Transverse colon (tissue), 4 donors: Measurements from ENCODE around the gene C14orf39. TPM values are rescaled to one million over a fixed set of nuclear protein-coding genes. Genes with fewer than 3 reads are reported as not detected.
"Not testable (repeated sequence)": the region's sequence is repeated elsewhere in the genome, so short reads cannot be mapped to it uniquely, and the experiment has no call there.

Experiments
- DNase-seq: peaks from one replicate; pipeline ENCODE4 v3.0.0-alpha.2; 2019
- H3K27ac ChIP-seq, 4 donors: fragments of 200-600 bp; sonication (generic); 2 replicates each; pipeline ENCODE4 v1.5.1; 2016 to 2018; ENCODE audit warnings: inconsistent platforms in 4 of 4
- H3K27me3 ChIP-seq: fragments of 200-600 bp; sonication (generic); 2 replicates; pipeline ENCODE4 v1.5.1; 2017; ENCODE audit warnings: inconsistent platforms
- H3K36me3 ChIP-seq, 4 donors: fragments of 200-600 bp; sonication (generic); 2 replicates each; pipeline ENCODE4 v1.5.1; 2017 to 2019; ENCODE audit warnings: inconsistent platforms in 4 of 4
- H3K4me1 ChIP-seq, 4 donors: fragments of 200-600 bp; sonication (generic); 2 replicates each; pipeline ENCODE4 v1.5.1; 2017 to 2020; ENCODE audit warnings: inconsistent platforms in 4 of 4
- H3K4me3 ChIP-seq, 4 donors: fragments of 200-600 bp; sonication (generic); 1 replicate in 1 of 4; 2 replicates in 3 of 4; pipeline versions ENCODE4 v1.5.1 to v1.6.1; 2017 to 2019; ENCODE audit warnings: inconsistent platforms in 4 of 4
- H3K9me3 ChIP-seq, 2 donors: fragments of 200-600 bp; sonication (generic); 2 replicates each; pipeline ENCODE4 v1.5.1; 2017 to 2019; ENCODE audit warnings: inconsistent platforms in 2 of 2
- EP300 ChIP-seq: sonication (generic); formaldehyde crosslinking; IDR thresholded peaks from one replicate; pipeline ENCODE4 v1.6.1; 2017; ENCODE audit warnings: antibody characterized with exemption, low read depth
- POLR2A ChIP-seq: fragments of 450-650 bp; IDR thresholded peaks from one replicate; pipeline ENCODE4 v1.6.1; 2016; ENCODE audit warnings: antibody characterized with exemption, mild to moderate bottlenecking, moderate library complexity
- POLR2AphosphoS5 ChIP-seq, 3 donors: sonication (generic); formaldehyde crosslinking; IDR thresholded peaks; one replicate each; pipeline ENCODE4 v1.6.1; 2016; ENCODE audit warnings: antibody characterized with exemption in 3 of 3
- WGBS, 2 donors: methylation state at CpG; one replicate each; pipeline ENCODE4 v1.1.5; 2018; ENCODE audit warnings: low coverage in 1 of 2; 5-methylcytosine and 5-hydroxymethylcytosine counted together
- in situ Hi-C, 4 donors: fragments of 200-750 bp; cut with MboI; loops; one replicate each; pipeline versions ENCODE4 v1.15.0 to v1.15.1; 2017; ENCODE audit warnings: low sequenced_read_pairs in 3 of 4, low pct_ligation_motif_present in 1 of 4, low pct_unique_long_range_greater_than_20kb in 1 of 4
- intact Hi-C: fragments of 100-400 bp; cut with DNase I; formaldehyde crosslinking; loops from one replicate; pipeline ENCODE4 v1.15.1; 2023; ENCODE audit warnings: low total_unique reads
- total RNA-seq, 4 donors: library from RNA; depleted of rRNA; stranded (reverse); fragments of >200 nt; gene quantifications; one replicate each; pipeline ENCODE4 v1.1.0, GENCODE V29; 2016
- TF ChIP-seq, protein P1 (sequence below), 5 experiments: fragments of 200-600 bp in 3 of 5; fragments of 450-650 bp in 2 of 5; sonication (generic) in 3 of 5; IDR thresholded peaks; 1 replicate in 2 of 5; 2 replicates in 3 of 5; pipeline ENCODE4 v1.5.1; 2016 to 2017; ENCODE audit warnings: antibody characterized with exemption in 5 of 5, inconsistent platforms in 3 of 5, mild to moderate bottlenecking in 2 of 5, moderate library complexity in 1 of 5

Gene C14orf39
- total RNA-seq, 4 donors from 2014 or later, result 0.16 to 0.55 TPM; not detected in 2

DNA sequence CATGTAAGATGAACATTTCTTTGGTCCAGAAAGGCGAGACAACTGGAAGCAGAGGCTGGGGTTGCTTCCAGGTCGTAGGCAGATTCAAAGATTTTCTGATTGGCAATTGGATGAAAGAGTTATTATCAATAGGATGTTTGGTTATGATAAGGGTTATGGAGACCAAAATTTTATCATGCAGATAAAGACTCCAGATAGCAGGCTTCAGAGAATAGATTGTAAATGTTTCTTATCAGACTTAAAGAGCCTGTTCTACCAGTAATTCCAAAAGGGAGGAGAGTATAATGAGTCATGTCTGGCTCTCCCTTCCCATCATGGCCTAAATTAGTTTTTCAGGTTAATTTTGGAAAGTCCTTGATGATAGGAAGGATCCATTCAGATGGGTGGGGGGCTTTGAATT is 55.6 kb downstream of the C14orf39 start:
- Histone ChIP-seq H3K36me3 (no peaks in the 10 kb centered on the region), H3K9me3 (peaks cover 0 to 5% of the 10 kb centered on the region in 2 donors), H3K27ac (no peak overlapping the region), H3K27me3 (no peaks in the 10 kb centered on the region), H3K4me3 (no peak overlapping the region), H3K4me1 (no peaks in the 10 kb centered on the region)
- WGBS, 2 donors, result 25 to 37% methylated on average over 2 of the region's 2 CpGs
- DNase-seq, result no peak
- in situ Hi-C loops, result no loop called here
- intact Hi-C loops, result no loop called here
- TF ChIP-seq, protein P1, sequence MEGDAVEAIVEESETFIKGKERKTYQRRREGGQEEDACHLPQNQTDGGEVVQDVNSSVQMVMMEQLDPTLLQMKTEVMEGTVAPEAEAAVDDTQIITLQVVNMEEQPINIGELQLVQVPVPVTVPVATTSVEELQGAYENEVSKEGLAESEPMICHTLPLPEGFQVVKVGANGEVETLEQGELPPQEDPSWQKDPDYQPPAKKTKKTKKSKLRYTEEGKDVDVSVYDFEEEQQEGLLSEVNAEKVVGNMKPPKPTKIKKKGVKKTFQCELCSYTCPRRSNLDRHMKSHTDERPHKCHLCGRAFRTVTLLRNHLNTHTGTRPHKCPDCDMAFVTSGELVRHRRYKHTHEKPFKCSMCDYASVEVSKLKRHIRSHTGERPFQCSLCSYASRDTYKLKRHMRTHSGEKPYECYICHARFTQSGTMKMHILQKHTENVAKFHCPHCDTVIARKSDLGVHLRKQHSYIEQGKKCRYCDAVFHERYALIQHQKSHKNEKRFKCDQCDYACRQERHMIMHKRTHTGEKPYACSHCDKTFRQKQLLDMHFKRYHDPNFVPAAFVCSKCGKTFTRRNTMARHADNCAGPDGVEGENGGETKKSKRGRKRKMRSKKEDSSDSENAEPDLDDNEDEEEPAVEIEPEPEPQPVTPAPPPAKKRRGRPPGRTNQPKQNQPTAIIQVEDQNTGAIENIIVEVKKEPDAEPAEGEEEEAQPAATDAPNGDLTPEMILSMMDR (IDR thresholded peaks at IDR 0.05), result no peak
- TF ChIP-seq POLR2AphosphoS5 (IDR thresholded peaks at IDR 0.05) (no peak), EP300 (no peak), POLR2A (no peak)

DNA sequence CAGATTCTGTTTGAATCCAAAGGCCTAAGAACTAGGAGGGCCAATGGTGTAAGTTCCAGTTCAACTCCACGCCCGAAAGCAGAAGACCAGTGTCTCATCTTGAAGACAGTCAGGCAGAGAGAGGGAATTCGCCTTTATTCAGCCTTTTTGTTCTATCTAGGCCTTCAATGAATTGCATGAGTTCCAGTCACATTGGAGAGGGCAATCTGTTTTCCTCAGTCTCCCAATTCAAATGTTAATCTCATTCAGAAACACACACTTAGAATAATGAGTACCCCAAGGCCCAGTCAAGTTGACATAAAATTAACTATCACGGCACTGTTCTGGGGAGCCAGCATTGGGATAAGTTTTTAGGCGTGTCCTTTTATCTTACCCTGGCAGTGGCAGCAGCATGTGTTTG is 65.8 kb downstream of the C14orf39 start:
- Histone ChIP-seq H3K36me3 (no peaks in the 10 kb centered on the region), H3K27me3 (no peaks in the 10 kb centered on the region), H3K9me3 (no peaks in the 10 kb centered on the region), H3K4me3 (no peak overlapping the region), H3K27ac (no peak overlapping the region), H3K4me1 (no peaks in the 10 kb centered on the region)
- TF ChIP-seq EP300, result no peak
- TF ChIP-seq POLR2AphosphoS5 (IDR thresholded peaks at IDR 0.05), result no peak
- no peak for TF ChIP-seq POLR2A
- TF ChIP-seq, protein P1 (IDR thresholded peaks at IDR 0.05), result no peak
- in situ Hi-C loops (no loop called here), intact Hi-C loops (no loop called here)
- WGBS, 2 donors, result 84 to 87% methylated on average over 5 of the region's 5 CpGs
- DNase-seq, result no peak

DNA sequence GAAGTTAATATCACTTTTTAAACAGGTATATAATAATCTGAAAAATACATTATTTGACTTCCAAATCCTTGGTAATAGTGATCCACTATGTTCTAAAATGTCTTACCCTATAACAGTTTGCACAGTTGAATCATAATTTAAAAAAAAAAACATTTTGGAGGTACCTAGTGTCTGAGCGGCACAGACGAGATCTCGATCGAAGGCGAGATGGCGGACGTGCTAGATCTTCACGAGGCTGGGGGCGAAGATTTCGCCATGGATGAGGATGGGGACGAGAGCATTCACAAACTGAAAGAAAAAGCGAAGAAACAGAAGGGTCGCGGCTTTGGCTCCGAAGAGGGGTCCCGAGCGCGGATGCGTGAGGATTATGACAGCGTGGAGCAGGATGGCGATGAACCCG is 88.3 kb downstream of the C14orf39 start:
- intact Hi-C loops, H3K36me3 ChIP-seq, H3K4me3 ChIP-seq, H3K27ac ChIP-seq, H3K27me3 ChIP-seq, H3K9me3 ChIP-seq, in situ Hi-C loops, DNase-seq, H3K4me1 ChIP-seq: not testable (repeated sequence)
- 83 to 93% methylated on average over 12 to 22 of the region's 22 CpGs for WGBS, 2 donors

DNA sequence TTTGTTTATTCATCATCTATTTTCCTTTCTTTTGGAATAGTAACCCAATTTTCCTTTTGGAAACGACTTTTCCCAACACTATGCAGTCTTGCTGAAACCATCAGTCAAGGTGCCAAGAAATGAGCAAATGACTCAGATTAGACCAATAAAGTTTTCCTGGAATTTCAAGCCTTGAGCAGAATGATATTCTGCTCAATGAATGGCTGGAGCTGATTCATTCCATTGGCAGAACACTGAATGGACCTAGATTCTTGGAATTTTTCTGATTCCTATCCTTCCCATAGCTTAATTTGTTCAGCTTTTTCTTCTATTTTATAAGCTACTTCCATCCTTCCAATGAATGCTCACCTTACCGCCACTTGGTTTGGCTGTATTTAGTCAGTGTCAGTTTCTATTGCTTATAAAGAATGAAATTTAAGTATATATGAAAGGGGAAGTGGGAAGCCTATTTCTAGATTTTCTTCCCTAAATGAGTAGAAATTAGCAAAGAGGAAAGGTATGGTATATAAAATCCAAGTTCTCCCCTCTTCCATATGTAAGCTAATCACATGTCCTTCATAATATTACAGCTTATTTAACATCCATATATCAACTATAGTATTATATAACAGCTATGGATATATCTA is 89.0 kb downstream of the C14orf39 start:
- Histone ChIP-seq H3K36me3 (no peaks in the 10 kb centered on the region), H3K9me3 (no peaks in the 10 kb centered on the region), H3K4me1 (no peaks in the 10 kb centered on the region), H3K27me3 (no peaks in the 10 kb centered on the region), H3K4me3 (no peak overlapping the region), H3K27ac (no peak overlapping the region)
- in situ Hi-C loops (no loop called here), intact Hi-C loops (no loop called here)
- 35 to 68% methylated on average over 2 of the region's 2 CpGs for WGBS, 2 donors
- no peak for DNase-seq
- TF ChIP-seq POLR2A (no peak), POLR2AphosphoS5 (IDR thresholded peaks at IDR 0.05) (no peak), EP300 (no peak)
- TF ChIP-seq, protein P1 (IDR thresholded peaks at IDR 0.05), result no peak

Other genes starting within 250 kb of the C14orf39 start
- 100 to 1,000 TPM in 2 of 4 donors, 10 to 100 TPM in 2; 64.0 to 146 (median 93.2) TPM for gene PPM1A, start 236.8 kb downstream of the C14orf39 start, total RNA-seq
- not detected for gene SIX6, start 23.1 kb upstream of the C14orf39 start, total RNA-seq
- gene SIX1, start 163.4 kb upstream of the C14orf39 start, total RNA-seq, result under 1 TPM in 1 of 4 donors, not detected in 3; 0.14 TPM
- gene SIX4, start 238.3 kb upstream of the C14orf39 start, total RNA-seq, result under 1 TPM in 2 of 4 donors, not detected in 2; 0.32 to 0.55 TPM
- gene MNAT1, start 248.7 kb upstream of the C14orf39 start, total RNA-seq, result 10 to 100 TPM in 3 of 4 donors, 1 to 10 TPM in 1; 4.2 to 30.3 (median 17.8) TPM